Activated naive CD8-positive, alpha-beta T cell treated with anti-CD3 and anti-CD28 coated beads, Interleukin-2, amount 10 ng/mL, durations not matched to agents 7 days and 5 days (primary cell): ENCODE measurements around the gene PAFAH1B2. TPM values are rescaled to one million over a fixed set of nuclear protein-coding genes. Genes with fewer than 3 reads are reported as not detected.
"Not testable (repeated sequence)": the region's sequence is repeated elsewhere in the genome, so short reads cannot be mapped to it uniquely, and the experiment has no call there.

Source experiments
- ATAC-seq: fragments of 150-1000 bp; cut with Tn5 transposase; one replicate; pipeline ENCODE4 v1.10.0; 2021; ENCODE audit warnings: low read depth, moderate library complexity
- POLR2A ChIA-PET: fragments of 350-600 bp; sonication (Branson Sonifier 250); formaldehyde crosslinking; loops from one replicate; lab custom pipeline; 2021; ENCODE audit warnings: antibody characterized with exemption; lab: Charles Lee
- DNase-seq: peaks from one replicate; pipeline ENCODE4 v3.0.0; 2021
- H3K27ac Mint-ChIP-seq: one replicate; pipeline ENCODE4 v1.8.0; 2022; ENCODE audit warnings: mild to moderate bottlenecking, mixed read lengths
- H3K27me3 Mint-ChIP-seq: one replicate; pipeline ENCODE4 v1.8.0; 2022; ENCODE audit warnings: mild to moderate bottlenecking, moderate library complexity, mixed read lengths
- H3K36me3 Mint-ChIP-seq: one replicate; pipeline ENCODE4 v1.8.0; 2021; ENCODE audit warnings: mild to moderate bottlenecking, mixed read lengths
- H3K4me1 Mint-ChIP-seq: one replicate; pipeline ENCODE4 v1.8.0; 2021; ENCODE audit warnings: mixed read lengths
- H3K4me3 Mint-ChIP-seq: one replicate; pipeline ENCODE4 v1.8.0; 2022; ENCODE audit warnings: mild to moderate bottlenecking, moderate library complexity, mixed read lengths
- H3K9me3 Mint-ChIP-seq: one replicate; pipeline ENCODE4 v1.8.0; 2021; ENCODE audit warnings: mixed read lengths
- total RNA-seq, 2 experiments: library from RNA; stranded (reverse); gene quantifications; one replicate each; pipeline ENCODE4 v1.2.3, GENCODE V29; 2021

The PAFAH1B2 gene
- total RNA-seq, 2 experiments from 2014 or later: 58.5 to 60.4 TPM

- H3K27ac Mint-ChIP-seq: peak overlapping the region; percentile 49
- no peaks in the 10 kb centered on the region for H3K9me3 Mint-ChIP-seq
- POLR2A ChIA-PET: interaction anchor here (0.6 to 4.2 kb wide), 3 partner anchors 24 to 49 kb away, joined by 6 to 30 read pairs (median 16); partner anchors contain the start of gene PAFAH1B2
- H3K4me1 Mint-ChIP-seq: peaks cover 21% of the 10 kb centered on the region
- ATAC-seq (peak; percentile 23), DNase-seq (peak; percentile 55)
- H3K4me3 Mint-ChIP-seq: peak overlapping the region; percentile 93
- H3K27me3 Mint-ChIP-seq: no peaks in the 10 kb centered on the region
- H3K36me3 Mint-ChIP-seq: no peaks in the 10 kb centered on the region
Observed at GRCh38 chr11:117180661-117181585, 36.8 kb downstream of the PAFAH1B2 start.

- DNase-seq: no peak
- no peaks in the 10 kb centered on the region for H3K36me3 Mint-ChIP-seq
- no peak overlapping the region for H3K27ac Mint-ChIP-seq
- H3K4me1 Mint-ChIP-seq: peaks cover 21% of the 10 kb centered on the region
- H3K4me3 Mint-ChIP-seq: no peak overlapping the region
- H3K27me3 Mint-ChIP-seq: no peaks in the 10 kb centered on the region
- ATAC-seq: no peak
- H3K9me3 Mint-ChIP-seq: no peaks in the 10 kb centered on the region
- POLR2A ChIA-PET: interaction anchor here (3.4 to 4.2 kb wide), 2 partner anchors 38 to 48 kb away, joined by 16 to 30 read pairs; partner anchors contain the start of gene PAFAH1B2
Observed at GRCh38 chr11:117181586-117182550, 37.8 kb downstream of the PAFAH1B2 start.

- Mint-ChIP-seq H3K27ac (no peak overlapping the region), H3K9me3 (no peaks in the 10 kb centered on the region), H3K4me1 (peaks cover 21% of the 10 kb centered on the region), H3K27me3 (no peaks in the 10 kb centered on the region), H3K4me3 (no peak overlapping the region), H3K36me3 (no peaks in the 10 kb centered on the region)
- ATAC-seq (no peak), DNase-seq (peak; percentile 17)
- POLR2A ChIA-PET: no interaction called here
Observed at GRCh38 chr11:117182551-117182935, 38.5 kb downstream of the PAFAH1B2 start.

- H3K27ac Mint-ChIP-seq, H3K9me3 Mint-ChIP-seq, H3K4me3 Mint-ChIP-seq, DNase-seq, POLR2A ChIA-PET, H3K36me3 Mint-ChIP-seq, ATAC-seq, H3K27me3 Mint-ChIP-seq: not testable (repeated sequence)
- H3K4me1 Mint-ChIP-seq: peaks cover 15% of the 10 kb centered on the region
Observed at GRCh38 chr11:117183178-117183577, 39.1 kb downstream of the PAFAH1B2 start.

GRCh38 chr11:117183724-117184349, 39.8 kb downstream of the PAFAH1B2 start:
- Mint-ChIP-seq H3K9me3 (no peaks in the 10 kb centered on the region), H3K4me1 (peaks cover 15% of the 10 kb centered on the region), H3K4me3 (no peak overlapping the region)

GRCh38 chr11:117185736-117186430, 41.8 kb downstream of the PAFAH1B2 start:
- H3K27ac Mint-ChIP-seq: no peak overlapping the region
- peaks cover 3% of the 10 kb centered on the region for H3K4me1 Mint-ChIP-seq
- POLR2A ChIA-PET: interaction anchor here (0.6 kb wide), 1 partner anchor 201 kb away, joined by 3 read pairs; no protein-coding TSS in a partner anchor
- no peak overlapping the region for H3K4me3 Mint-ChIP-seq
- no peak for ATAC-seq
- H3K27me3 Mint-ChIP-seq: no peaks in the 10 kb centered on the region
- no peaks in the 10 kb centered on the region for H3K9me3 Mint-ChIP-seq
- peaks cover 2% of the 10 kb centered on the region for H3K36me3 Mint-ChIP-seq
- peak; percentile 13 for DNase-seq

More at GRCh38 chr11:117183724-117184349, 39.8 kb downstream of the PAFAH1B2 start:
- Mint-ChIP-seq H3K27me3 (no peaks in the 10 kb centered on the region), H3K36me3 (no peaks in the 10 kb centered on the region), H3K27ac (no peak overlapping the region)
- POLR2A ChIA-PET: no interaction called here
- ATAC-seq: no peak
- peak; percentile 12 for DNase-seq

GRCh38 chr11:117186431-117186761, 42.3 kb downstream of the PAFAH1B2 start:
- no peaks in the 10 kb centered on the region for H3K4me1 Mint-ChIP-seq
- no peak overlapping the region for H3K4me3 Mint-ChIP-seq
- POLR2A ChIA-PET: no interaction called here
- H3K36me3 Mint-ChIP-seq: peaks cover 2% of the 10 kb centered on the region
- DNase-seq (no peak), ATAC-seq (no peak)
- no peaks in the 10 kb centered on the region for H3K9me3 Mint-ChIP-seq
- no peaks in the 10 kb centered on the region for H3K27me3 Mint-ChIP-seq
- H3K27ac Mint-ChIP-seq: no peak overlapping the region

GRCh38 chr11:117187007-117187406, 42.9 kb downstream of the PAFAH1B2 start:
- Mint-ChIP-seq H3K27ac (no peak overlapping the region), H3K27me3 (no peaks in the 10 kb centered on the region), H3K9me3 (no peaks in the 10 kb centered on the region), H3K4me3 (no peak overlapping the region), H3K36me3 (peaks cover 2% of the 10 kb centered on the region), H3K4me1 (no peaks in the 10 kb centered on the region)
- POLR2A ChIA-PET: no interaction called here
- ATAC-seq: no peak
- peak; percentile 5 for DNase-seq

- Mint-ChIP-seq H3K9me3 (no peaks in the 10 kb centered on the region), H3K27me3 (no peaks in the 10 kb centered on the region), H3K27ac (no peak overlapping the region), H3K4me3 (no peak overlapping the region), H3K4me1 (no peaks in the 10 kb centered on the region), H3K36me3 (peaks cover 2% of the 10 kb centered on the region)
- ATAC-seq: no peak
- peak; percentile 3 for DNase-seq
- POLR2A ChIA-PET: no interaction called here
Observed at GRCh38 chr11:117187428-117187798, 43.3 kb downstream of the PAFAH1B2 start.

- Mint-ChIP-seq H3K36me3 (peaks cover 2% of the 10 kb centered on the region), H3K27ac (no peak overlapping the region), H3K4me3 (no peak overlapping the region), H3K9me3 (no peaks in the 10 kb centered on the region), H3K27me3 (no peaks in the 10 kb centered on the region), H3K4me1 (peaks cover 1% of the 10 kb centered on the region)
- POLR2A ChIA-PET: interaction anchor here (1.5 kb wide), 1 partner anchor 9 kb away, joined by 6 read pairs; the partner anchor contains the start of gene SIDT2
- DNase-seq (peak; percentile 14), ATAC-seq (no peak)
Observed at GRCh38 chr11:117187799-117188481, 43.9 kb downstream of the PAFAH1B2 start.

- Mint-ChIP-seq H3K4me1 (peaks cover 3% of the 10 kb centered on the region), H3K9me3 (no peaks in the 10 kb centered on the region), H3K4me3 (no peak overlapping the region), H3K27ac (no peak overlapping the region), H3K36me3 (peaks cover 2% of the 10 kb centered on the region), H3K27me3 (no peaks in the 10 kb centered on the region)
- peak; percentile 16 for DNase-seq
- POLR2A ChIA-PET: interaction anchor here (0.6 to 1.5 kb wide), 2 partner anchors 9 to 45 kb away, joined by 3 to 6 read pairs; partner anchors contain the start of gene SIDT2
- no peak for ATAC-seq
Observed at GRCh38 chr11:117188620-117189081, 44.6 kb downstream of the PAFAH1B2 start.
